Esophagus (tissue), 2 donors: ENCODE results near the gene FTSJ3. TPM values are rescaled to one million over a fixed set of nuclear protein-coding genes. Genes with fewer than 3 reads are reported as not detected.

Experiments
- H3K27ac ChIP-seq, 2 donors: one replicate each; pipeline ENCODE4 v1.5.1; 2013; ENCODE audit warnings: low read depth in 2 of 2, mild to moderate bottlenecking in 2 of 2, inconsistent platforms in 1 of 2, low read length in 1 of 2, moderate library complexity in 1 of 2
- H3K27me3 ChIP-seq, 2 donors: one replicate each; pipeline ENCODE4 v1.6.1; 2013; ENCODE audit warnings: low read length in 2 of 2, control low read depth in 1 of 2, mild to moderate bottlenecking in 1 of 2; ENCODE audit not compliant: insufficient read depth in 2 of 2, control insufficient read depth in 1 of 2
- H3K36me3 ChIP-seq, 2 donors: one replicate each; pipeline ENCODE4 v1.6.1; 2013; ENCODE audit warnings: low read length in 1 of 2; ENCODE audit not compliant: control insufficient read depth in 2 of 2, insufficient read depth in 2 of 2
- H3K4me1 ChIP-seq, 2 donors: one replicate each; pipeline ENCODE4 v1.6.1; 2013; ENCODE audit warnings: low read length in 1 of 2; ENCODE audit not compliant: control insufficient read depth in 2 of 2, insufficient read depth in 2 of 2
- H3K4me3 ChIP-seq, 2 donors: one replicate each; pipeline ENCODE4 v1.5.1; 2013; ENCODE audit warnings: low read length in 2 of 2, mild to moderate bottlenecking in 2 of 2, low read depth in 1 of 2, moderate library complexity in 1 of 2
- H3K9me3 ChIP-seq, 2 donors: one replicate each; pipeline ENCODE4 v1.6.1; 2013; ENCODE audit warnings: mild to moderate bottlenecking in 2 of 2, low read depth in 1 of 2, low read length in 1 of 2, moderate library complexity in 1 of 2; ENCODE audit not compliant: control insufficient read depth in 2 of 2, insufficient read depth in 1 of 2
- WGBS, 2 donors: extraction: QIAGEN DNeasy Blood & Tissue Kit; methylation state at CpG; one replicate each; pipeline ENCODE4 v1.1.7; 2013; 5-methylcytosine and 5-hydroxymethylcytosine counted together
- polyA plus RNA-seq, 2 donors: library from polyadenylated mRNA; stranded (reverse); fragments of 200-250 nt; gene quantifications; one replicate each; pipeline ENCODE4 v1.2.3, GENCODE V29; 2013
- donor health status: healthy with polysubstance abuse.
- donor health status: Bipolar disorder and iron deficiency.

The FTSJ3 gene
- polyA plus RNA-seq, 2 donors: 15.1 to 18.5 TPM

GRCh38 chr17:63819585-63820537 is 7.6 kb downstream of the FTSJ3 start:
- WGBS, 2 donors: 69 to 72% methylated on average over 21 of the region's 21 CpGs
- H3K27me3 ChIP-seq: no peaks in the 10 kb centered on the region
- H3K27ac ChIP-seq: peak overlapping the region in 1 of 2 donors; percentile 34
- H3K4me1 ChIP-seq: no peaks in the 10 kb centered on the region
- peaks cover 42 to 62% of the 10 kb centered on the region in 2 donors for H3K36me3 ChIP-seq
- H3K4me3 ChIP-seq: no peak overlapping the region
- H3K9me3 ChIP-seq: no peaks in the 10 kb centered on the region

GRCh38 chr17:63819131-63819530 is 8.3 kb downstream of the FTSJ3 start:
- Histone ChIP-seq H3K4me1 (no peaks in the 10 kb centered on the region), H3K9me3 (no peaks in the 10 kb centered on the region), H3K36me3 (peaks cover 37 to 59% of the 10 kb centered on the region in 2 donors), H3K27me3 (no peaks in the 10 kb centered on the region), H3K27ac (no peak overlapping the region), H3K4me3 (no peak overlapping the region)
- WGBS, 2 donors: 55 to 64% methylated on average over 6 of the region's 6 CpGs

- H3K4me3 ChIP-seq: no peak overlapping the region
- H3K4me1 ChIP-seq: no peaks in the 10 kb centered on the region
- no peaks in the 10 kb centered on the region for H3K27me3 ChIP-seq
- 94% methylated on average over 27 of the region's 27 CpGs for WGBS, 2 donors
- no peak overlapping the region for H3K27ac ChIP-seq
- H3K9me3 ChIP-seq: no peaks in the 10 kb centered on the region
- H3K36me3 ChIP-seq: peaks cover 38 to 58% of the 10 kb centered on the region in 2 donors
Measured at GRCh38 chr17:63817736-63818385, 9.6 kb downstream of the FTSJ3 start.

GRCh38 chr17:63816669-63817068 is 10.8 kb downstream of the FTSJ3 start:
- no peaks in the 10 kb centered on the region for H3K27me3 ChIP-seq
- H3K4me3 ChIP-seq: no peak overlapping the region
- H3K4me1 ChIP-seq: no peaks in the 10 kb centered on the region
- peaks cover 44 to 60% of the 10 kb centered on the region in 2 donors for H3K36me3 ChIP-seq
- H3K27ac ChIP-seq: no peak overlapping the region
- 79 to 85% methylated on average over 4 of the region's 4 CpGs for WGBS, 2 donors
- H3K9me3 ChIP-seq: no peaks in the 10 kb centered on the region

GRCh38 chr17:63816123-63816522 is 11.3 kb downstream of the FTSJ3 start:
- no peaks in the 10 kb centered on the region for H3K9me3 ChIP-seq
- no peaks in the 10 kb centered on the region for H3K4me1 ChIP-seq
- peaks cover 45 to 58% of the 10 kb centered on the region in 2 donors for H3K36me3 ChIP-seq
- no peak overlapping the region for H3K27ac ChIP-seq
- H3K4me3 ChIP-seq: no peak overlapping the region
- WGBS, 2 donors: 89 to 94% methylated on average over 2 of the region's 2 CpGs
- H3K27me3 ChIP-seq: no peaks in the 10 kb centered on the region

GRCh38 chr17:63809970-63810369 is 17.5 kb downstream of the FTSJ3 start:
- H3K27ac ChIP-seq: no peak overlapping the region
- H3K4me1 ChIP-seq: no peaks in the 10 kb centered on the region
- WGBS, 2 donors: 92% methylated on average over 9 of the region's 9 CpGs
- peaks cover 27 to 32% of the 10 kb centered on the region in 2 donors for H3K36me3 ChIP-seq
- no peaks in the 10 kb centered on the region for H3K27me3 ChIP-seq
- no peaks in the 10 kb centered on the region for H3K9me3 ChIP-seq
- no peak overlapping the region for H3K4me3 ChIP-seq

GRCh38 chr17:63805591-63805990 is 21.9 kb downstream of the FTSJ3 start:
- Histone ChIP-seq H3K27ac (no peak overlapping the region), H3K4me1 (no peaks in the 10 kb centered on the region), H3K9me3 (no peaks in the 10 kb centered on the region), H3K36me3 (peaks cover 11 to 15% of the 10 kb centered on the region in 2 donors), H3K4me3 (no peak overlapping the region), H3K27me3 (no peaks in the 10 kb centered on the region)
- WGBS, 2 donors: 73 to 83% methylated on average over 2 of the region's 2 CpGs

- H3K27ac ChIP-seq: no peak overlapping the region
- H3K36me3 ChIP-seq: peaks cover 10 to 17% of the 10 kb centered on the region in 2 donors
- H3K9me3 ChIP-seq: no peaks in the 10 kb centered on the region
- H3K4me1 ChIP-seq: no peaks in the 10 kb centered on the region
- WGBS, 2 donors: 90 to 96% methylated on average over 1 of the region's 1 CpG
- H3K27me3 ChIP-seq: no peaks in the 10 kb centered on the region
- H3K4me3 ChIP-seq: no peak overlapping the region
Measured at GRCh38 chr17:63804328-63804727, 23.1 kb downstream of the FTSJ3 start.

- no peaks in the 10 kb centered on the region for H3K4me1 ChIP-seq
- no peaks in the 10 kb centered on the region for H3K9me3 ChIP-seq
- WGBS, 2 donors: 93 to 95% methylated on average over 1 of the region's 1 CpG
- no peaks in the 10 kb centered on the region for H3K27me3 ChIP-seq
- H3K36me3 ChIP-seq: peaks cover 5 to 10% of the 10 kb centered on the region in 2 donors
- no peak overlapping the region for H3K4me3 ChIP-seq
- H3K27ac ChIP-seq: no peak overlapping the region
Measured at GRCh38 chr17:63800783-63801182, 26.7 kb downstream of the FTSJ3 start.
